GM12875 (cell line): ENCODE data around the gene NR6A1.

Source experiments
- H3K4me3 ChIP-seq: one replicate; pipeline ENCODE4 v1.5.1; 2011; ENCODE audit warnings: low read depth, low read length, control low read depth
- CTCF ChIP-seq: IDR thresholded peaks from 2 replicates; pipeline ENCODE4 v1.5.1; 2011; ENCODE audit warnings: low read depth, mild to moderate bottlenecking, control low read depth, inconsistent platforms, low read length, moderate library complexity, borderline replicate concordance; ENCODE audit not compliant: insufficient read depth

The NR6A1 gene

GRCh38 chr9:124492818-124493217 is 278.3 kb downstream of the NR6A1 start:
- no peak for TF ChIP-seq CTCF
- H3K4me3 ChIP-seq = no peak overlapping the region

- TF ChIP-seq CTCF = no peak
- no peak overlapping the region for H3K4me3 ChIP-seq
These were observed 279.8 kb downstream of the NR6A1 start for GRCh38 chr9:124491049-124491975.

GRCh38 chr9:124490004-124490403 is 281.1 kb downstream of the NR6A1 start:
- no peak overlapping the region for H3K4me3 ChIP-seq
- no peak for TF ChIP-seq CTCF

- no peak for TF ChIP-seq CTCF
- no peak overlapping the region for H3K4me3 ChIP-seq
These were observed 281.9 kb downstream of the NR6A1 start for GRCh38 chr9:124489222-124489621.

GRCh38 chr9:124488641-124489210 is 282.4 kb downstream of the NR6A1 start:
- H3K4me3 ChIP-seq = no peak overlapping the region
- TF ChIP-seq CTCF = no peak

GRCh38 chr9:124487260-124488182 is 283.6 kb downstream of the NR6A1 start:
- H3K4me3 ChIP-seq = no peak overlapping the region
- TF ChIP-seq CTCF = no peak
